Stimulated activated CD8-positive, alpha-beta memory T cell treated with anti-CD3 and anti-CD28 coated beads, Interleukin-15, amount 100 ng/mL, for 1 hour (primary cell): ENCODE results near the gene ARHGDIA.

Experiments
- DNase-seq: peaks from one replicate; pipeline ENCODE4 v3.0.0-alpha.2; 2020; ENCODE audit warnings: low read depth

The ARHGDIA gene

DNA sequence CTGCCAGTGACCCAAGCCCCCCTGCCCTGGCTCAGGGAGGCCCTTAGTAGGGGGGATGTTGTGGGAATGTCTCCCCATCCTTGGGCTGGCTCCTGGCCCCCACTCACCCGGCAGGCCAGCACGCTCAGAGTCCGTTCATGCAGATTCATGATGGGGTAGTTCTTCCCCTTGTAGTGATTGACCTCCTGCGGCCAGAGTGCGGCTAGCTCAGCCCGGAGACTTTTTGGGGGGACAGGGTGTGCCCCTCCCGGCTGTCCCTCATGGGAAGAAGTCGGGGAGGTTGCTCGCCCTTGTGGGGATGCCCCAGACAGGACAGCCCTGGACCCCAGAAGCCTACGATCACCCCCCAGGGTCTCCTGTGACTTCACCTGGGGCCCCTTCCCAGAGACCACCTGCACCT, 34.9 kb upstream of the ARHGDIA start:
- DNase-seq: no peak

DNA sequence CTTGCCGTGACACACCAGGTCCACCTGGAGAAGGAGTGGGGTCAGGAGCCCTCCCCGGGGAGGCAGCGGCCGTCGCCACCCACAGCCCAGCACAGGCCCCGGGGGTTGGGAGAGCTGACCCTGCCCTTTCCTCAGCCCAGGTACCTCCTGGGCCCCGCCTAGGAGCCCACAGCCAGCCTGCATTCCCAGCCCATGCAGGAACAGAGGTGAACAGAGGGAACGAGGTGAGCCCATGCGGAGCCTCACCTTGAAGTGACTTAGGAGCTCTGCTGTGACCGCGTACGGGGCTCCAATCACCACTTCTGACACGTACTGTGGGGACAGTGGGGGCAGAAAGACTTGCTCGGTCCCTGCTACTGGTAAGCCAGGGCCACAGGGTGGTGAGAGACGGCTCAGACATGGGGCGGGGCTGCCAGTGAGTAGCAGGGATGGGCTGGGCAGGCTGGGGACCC, 34.3 kb upstream of the ARHGDIA start:
- no peak for DNase-seq

DNA sequence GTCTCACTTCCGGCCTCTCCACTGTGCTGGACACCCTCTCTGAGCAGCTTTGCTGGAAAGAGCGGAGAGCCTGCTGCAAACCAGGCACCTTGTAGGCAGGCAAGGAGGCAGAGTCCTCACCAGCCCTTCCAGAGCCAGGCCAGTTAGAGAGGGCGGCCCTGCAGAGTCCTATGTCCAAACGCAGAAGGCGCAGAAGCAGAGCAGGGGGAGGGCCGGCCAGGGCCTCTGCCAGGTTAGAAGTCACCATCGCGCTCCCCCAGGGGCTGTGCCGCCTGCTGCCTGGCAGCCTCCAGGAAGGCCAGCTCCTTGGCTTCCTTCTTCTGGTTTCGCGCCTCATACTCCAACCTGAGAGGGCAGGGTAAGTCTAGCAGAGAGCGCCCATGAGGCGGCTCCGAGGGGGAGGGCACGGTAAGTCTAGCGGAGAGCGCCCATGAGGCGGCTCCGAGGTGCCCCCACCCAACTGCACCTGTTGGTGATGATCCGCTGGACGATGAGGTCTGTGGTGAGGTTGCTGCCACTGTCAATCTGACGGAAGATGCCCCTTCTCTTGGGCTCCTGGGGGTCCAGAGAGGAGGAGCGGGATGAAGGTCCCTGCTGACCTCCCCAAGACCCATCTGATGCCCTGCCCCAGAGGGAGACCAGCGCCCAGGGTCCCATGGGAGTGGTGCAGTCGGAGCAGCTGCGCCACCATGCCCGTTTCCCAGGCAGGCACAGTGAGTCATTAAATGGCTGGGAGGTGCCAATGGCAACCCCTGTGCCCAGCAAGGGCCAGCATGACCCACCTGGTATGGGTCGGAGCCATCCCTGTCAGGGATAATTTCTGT, 33.7 kb upstream of the ARHGDIA start:
- DNase-seq: no peak

DNA sequence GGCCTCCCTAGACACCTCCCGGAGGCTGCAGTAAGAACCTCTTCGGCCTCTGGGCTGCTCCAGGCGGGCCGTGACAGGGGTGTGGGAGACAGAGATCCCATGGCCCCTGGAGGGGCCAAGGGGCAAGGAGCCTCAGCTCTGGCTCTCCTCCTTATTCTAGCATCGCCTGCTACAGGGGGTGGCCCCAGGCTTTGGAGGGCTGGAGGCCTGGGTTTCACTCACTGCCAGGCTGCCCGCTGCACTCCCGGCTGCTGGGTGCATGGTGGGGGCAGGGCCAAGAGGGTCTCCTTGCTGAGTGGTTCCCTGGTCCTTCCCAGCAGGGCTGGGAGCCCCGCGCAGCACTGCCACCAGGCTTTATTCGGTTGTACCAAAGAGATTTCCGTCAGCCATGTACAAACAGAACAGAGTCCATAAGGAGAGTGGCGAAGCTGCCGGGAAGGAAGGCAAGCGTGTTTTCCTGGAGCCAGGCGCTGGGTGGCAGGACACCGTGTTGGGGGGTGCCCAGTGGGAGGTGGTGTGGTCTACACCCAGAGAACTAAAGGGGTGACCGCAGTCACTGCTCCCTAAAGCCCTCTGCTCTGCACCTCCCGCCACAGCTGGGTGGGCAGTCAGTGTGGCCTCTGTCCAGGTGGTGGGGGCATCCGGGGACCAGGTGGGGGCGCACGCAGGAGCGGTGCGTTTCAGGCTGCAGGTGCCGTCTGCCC, 32.9 kb upstream of the ARHGDIA start:
- no peak for DNase-seq

DNA sequence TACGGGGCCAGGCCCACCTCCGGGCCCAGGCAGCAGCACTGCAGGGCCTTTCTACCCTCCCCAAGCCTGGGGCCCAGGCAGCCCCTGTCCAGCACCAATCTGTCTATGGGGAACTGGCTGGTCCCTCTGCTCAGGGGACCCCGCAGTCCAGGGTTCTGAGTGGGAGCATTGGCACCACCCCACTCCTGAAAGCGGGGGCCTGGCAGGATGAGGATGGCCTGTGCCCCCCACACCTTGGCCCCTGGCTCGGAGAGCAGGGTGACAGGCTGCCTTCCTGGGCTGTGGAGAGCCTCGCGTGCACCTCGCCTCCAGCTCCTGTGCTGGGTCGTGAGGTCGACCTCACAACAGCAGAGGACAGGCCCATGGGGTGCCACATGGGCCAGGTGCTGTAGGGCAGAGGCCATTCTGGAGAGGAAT, 32.3 kb upstream of the ARHGDIA start:
- no peak for DNase-seq

DNA sequence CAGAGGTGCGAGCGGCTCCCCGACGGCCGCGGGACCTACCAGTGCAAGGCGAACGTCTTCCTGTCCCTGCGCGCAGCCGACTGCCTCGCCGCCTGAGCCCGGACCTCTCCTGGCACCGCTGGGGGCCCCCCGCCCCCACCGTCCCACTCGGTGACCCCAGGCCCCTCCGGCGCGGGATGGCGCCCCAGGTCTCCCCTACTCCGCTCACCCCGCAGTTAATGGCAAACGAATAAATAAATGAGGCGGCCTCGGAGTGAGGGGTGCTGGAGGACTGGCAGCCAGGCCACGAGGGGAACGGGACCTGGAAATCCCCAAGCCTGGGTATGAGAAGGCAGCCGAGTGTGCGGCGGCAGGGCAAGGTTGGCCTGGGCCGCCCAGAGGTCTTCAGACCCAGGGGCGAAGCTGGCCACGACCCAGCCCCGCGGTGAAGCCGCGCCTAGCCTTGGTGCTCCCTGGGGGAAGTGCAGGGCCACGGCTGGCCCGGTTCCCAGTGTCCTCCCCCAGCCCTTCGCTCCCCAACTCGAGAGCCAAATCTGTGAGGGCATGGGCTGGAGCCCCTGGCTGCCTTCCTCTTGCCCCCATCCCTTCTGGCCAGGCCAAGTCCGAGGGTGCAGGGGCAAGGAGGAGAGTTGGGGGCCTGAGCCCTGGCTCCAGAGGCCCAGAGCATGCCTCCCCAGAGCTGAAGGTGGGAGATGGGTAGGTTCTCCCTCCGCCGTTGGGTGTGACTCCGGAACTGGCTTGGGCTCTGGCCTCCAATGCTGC, 31.7 kb upstream of the ARHGDIA start:
- DNase-seq: no peak

DNA sequence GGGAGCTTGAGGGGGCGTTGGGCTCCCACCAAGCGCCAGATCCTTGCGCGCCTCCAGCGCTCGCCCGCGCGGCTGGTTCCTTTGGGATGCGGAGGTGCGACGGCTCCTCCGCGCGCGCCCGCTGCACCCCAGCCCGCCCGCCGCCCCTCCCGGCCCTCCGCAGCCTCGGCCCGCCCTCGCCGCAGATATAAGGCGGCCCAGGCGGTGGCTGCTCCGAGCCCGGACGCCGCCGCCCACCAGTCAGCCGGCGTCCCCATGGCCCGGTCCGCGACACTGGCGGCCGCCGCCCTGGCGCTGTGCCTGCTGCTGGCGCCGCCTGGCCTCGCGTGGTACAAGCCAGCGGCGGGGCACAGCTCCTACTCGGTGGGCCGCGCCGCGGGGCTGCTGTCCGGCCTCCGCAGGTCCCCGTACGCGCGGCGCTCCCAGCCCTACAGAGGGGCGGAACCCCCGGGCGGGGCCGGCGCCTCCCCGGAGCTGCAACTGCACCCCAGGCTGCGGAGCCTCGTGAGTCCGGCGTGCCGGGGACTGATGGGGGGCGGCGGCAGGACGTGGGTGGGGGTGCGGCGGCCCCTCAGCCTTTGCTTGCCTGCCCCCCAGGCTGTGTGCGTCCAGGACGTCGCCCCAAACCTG, 31.0 kb upstream of the ARHGDIA start, which contains the start of gene NPB:
Gene NPB, plus strand, starts transcription at position 216 of the 630 bp plus-strand sequence. Its CDS starts 40 bp downstream, at position 256.
- DNase-seq: no peak

DNA sequence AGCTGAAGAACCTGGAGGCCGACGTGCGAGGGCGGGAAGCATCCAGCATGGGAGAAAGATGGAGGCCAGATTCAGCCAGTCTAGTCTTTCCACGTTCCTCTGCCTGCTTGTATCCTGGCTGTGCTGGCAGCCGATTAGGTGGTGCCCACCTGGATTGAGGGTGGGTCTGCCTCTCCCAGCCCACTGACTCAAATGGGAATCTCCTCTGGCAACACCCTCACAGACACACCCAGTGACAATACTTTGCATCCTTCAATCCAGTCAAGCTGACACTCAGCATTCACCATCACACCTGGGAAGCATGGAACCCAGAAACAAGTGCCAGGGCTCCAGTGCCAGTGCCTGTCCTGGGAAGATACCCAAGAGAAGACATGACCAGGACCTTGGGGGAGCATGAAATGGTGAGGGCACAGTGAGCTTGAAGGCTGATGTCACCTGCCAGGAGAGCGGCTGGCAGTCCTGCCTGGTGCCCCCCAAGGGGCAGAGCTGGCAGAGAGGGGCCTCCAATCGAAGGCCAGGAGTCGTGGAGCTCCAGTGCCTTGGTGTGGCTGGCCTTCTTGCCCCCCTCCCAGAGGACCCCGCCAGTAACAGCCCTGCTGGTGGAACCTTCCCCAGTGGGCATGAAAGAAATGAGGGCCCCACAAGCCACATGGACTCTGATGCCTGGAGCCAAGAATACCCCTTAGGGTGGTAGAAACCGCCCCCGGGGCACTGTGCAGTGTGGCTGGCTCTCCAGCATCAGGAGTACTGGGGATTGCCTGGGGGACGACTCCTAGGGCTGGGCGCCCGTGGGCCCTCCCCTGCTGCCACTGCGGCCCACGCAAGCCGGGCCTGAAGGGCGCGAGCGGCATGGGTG, 30.3 kb upstream of the ARHGDIA start:
- DNase-seq: no peak

DNA sequence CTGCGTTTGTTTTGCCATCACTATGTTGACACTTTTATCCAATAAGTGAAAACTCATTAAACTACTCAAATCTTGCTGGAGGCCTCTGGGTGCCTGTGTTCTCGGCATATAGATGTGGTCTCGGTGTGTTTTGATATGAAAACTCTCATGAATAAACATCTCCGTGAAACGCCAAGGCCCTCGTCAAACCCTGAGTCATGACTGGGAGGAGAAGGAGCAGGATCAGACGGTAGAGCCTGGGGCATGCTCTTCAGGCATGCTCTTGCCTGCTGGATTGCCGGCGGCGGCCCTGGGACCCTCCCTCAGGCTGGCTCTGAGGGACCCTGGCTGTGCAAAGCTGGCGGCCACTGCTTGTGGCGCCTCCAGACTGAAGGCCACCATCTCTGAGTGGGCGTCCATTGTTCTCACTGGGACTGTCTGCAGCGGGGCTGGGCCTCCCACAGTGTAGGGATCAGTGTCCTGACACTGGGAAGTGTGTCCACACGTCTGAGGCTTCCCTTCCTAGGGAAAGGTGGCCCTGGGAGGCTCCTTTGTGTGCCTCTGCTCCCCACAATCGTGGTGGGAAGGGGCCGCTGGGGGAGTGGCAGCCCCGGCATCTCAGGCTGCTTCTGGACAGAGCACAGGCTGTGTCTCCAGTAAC, 29.2 kb upstream of the ARHGDIA start:
- no peak for DNase-seq

DNA sequence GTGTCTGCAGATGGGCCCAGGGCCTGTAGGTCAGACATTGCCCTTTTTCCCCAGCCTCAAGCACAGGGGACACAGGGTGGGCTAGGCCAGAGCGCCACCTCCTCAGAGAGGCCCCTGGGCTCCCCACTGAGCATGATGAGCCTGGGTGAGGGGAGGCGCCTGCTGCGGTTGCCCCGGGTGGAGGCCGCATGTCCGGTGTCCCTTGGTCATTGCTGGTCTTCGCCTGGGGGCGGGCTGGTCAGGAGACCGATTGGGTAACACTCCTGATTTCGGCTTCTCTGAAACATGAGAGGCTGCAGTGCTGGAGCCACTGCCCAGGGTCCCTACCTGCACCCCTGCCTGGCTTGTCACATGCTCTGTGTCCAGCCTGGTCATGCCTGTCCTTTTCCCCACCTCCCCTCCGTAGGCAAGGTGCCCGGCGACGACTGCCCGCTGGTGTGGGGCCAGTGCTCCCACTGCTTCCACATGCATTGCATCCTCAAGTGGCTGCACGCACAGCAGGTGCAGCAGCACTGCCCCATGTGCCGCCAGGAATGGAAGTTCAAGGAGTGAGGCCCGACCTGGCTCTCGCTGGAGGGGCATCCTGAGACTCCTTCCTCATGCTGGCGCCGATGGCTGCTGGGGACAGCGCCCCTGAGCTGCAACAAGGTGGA, 28.5 kb upstream of the ARHGDIA start:
- no peak for DNase-seq

DNA sequence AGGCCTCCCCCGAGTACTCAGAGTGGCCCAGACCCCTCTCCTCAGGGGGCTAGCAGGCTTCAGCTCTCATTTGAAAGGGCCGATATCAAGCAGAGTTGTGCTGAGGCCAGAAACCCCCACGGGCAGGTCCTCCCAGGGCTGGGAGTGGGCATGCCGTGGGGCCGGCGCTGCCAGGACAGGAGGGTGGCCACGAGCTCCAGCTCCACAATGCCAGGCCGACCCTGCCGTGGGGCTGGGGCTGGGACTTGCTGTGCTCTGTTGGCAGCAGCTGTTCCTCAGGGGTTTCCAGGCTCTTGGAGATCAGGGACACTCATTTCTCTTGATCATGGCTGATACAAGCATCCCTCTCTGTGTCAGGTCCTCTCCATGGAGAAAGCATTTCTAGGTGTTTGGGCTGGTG, 27.7 kb upstream of the ARHGDIA start:
- DNase-seq: no peak

DNA sequence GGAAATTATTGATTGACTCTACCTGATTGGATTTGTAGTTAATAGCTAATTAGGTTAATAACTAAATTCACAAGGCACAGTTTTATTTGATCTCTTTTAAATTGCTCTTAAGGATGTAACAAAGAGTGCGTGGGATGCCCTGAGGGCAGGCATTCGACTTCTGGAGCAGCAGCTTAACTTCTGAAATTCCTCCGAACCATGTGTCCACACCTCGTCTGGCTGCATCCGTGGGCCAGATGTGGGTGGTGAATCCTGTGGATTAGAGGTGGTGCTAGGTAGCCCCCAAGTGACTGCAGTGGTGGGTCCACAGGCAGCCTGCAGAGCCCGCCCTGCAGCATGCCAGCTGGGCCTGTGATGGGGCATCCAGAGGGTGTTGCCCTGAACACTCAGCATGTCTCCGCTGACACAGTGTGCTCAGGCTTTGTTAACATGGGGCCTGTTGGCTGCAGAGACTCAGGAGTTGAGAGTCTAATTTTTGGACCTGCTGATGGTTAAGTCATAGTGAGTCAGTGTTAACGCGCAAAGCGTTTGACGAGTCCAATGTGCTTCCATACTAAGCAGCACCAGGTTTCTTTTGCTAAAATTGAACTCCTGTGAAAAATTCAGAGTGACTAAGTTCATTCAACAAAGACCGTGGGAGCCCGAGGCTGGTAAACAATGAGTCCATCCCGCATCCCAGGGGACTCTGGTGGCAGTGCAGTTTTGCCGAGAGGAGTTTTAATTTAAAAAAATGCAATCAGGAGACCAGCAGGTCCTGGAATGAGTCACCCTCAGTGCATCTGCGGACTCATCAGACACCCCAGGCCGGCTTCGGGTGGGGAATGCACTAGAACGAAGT, 27.1 kb upstream of the ARHGDIA start:
- DNase-seq: no peak

DNA sequence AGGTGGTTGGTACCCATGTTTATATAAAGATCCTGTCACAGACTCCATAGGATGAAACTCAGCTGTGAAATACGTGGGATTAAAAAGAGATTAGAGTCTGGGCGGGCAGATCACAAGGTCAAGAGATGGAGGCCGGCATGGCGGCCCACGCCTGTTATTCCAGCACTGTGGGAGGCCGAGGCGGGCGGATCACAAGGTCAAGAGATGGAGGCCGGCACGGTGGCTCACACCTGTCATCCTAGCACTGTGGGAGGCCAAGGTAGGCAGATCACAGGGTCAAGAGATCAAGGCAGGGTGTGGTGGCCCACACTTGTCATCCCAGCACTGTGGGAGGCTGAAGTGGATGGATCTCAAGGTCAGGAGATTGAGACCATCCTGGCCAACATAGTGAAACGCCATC, 24.3 kb upstream of the ARHGDIA start:
- DNase-seq: no peak

DNA sequence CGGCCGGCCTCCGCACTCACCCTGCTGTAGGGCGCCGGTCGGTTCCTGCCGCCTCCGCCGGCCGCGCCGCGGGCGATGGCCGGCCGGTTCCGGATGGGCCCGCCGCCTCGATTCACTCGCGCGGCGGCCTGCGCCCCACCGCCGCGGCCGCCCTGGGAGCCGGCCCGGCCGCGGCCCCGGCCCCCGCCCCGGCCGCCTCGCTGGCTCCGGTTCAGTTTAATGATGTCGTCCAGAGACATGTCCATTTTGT, 20.1 kb upstream of the ARHGDIA start:
- no peak for DNase-seq

DNA sequence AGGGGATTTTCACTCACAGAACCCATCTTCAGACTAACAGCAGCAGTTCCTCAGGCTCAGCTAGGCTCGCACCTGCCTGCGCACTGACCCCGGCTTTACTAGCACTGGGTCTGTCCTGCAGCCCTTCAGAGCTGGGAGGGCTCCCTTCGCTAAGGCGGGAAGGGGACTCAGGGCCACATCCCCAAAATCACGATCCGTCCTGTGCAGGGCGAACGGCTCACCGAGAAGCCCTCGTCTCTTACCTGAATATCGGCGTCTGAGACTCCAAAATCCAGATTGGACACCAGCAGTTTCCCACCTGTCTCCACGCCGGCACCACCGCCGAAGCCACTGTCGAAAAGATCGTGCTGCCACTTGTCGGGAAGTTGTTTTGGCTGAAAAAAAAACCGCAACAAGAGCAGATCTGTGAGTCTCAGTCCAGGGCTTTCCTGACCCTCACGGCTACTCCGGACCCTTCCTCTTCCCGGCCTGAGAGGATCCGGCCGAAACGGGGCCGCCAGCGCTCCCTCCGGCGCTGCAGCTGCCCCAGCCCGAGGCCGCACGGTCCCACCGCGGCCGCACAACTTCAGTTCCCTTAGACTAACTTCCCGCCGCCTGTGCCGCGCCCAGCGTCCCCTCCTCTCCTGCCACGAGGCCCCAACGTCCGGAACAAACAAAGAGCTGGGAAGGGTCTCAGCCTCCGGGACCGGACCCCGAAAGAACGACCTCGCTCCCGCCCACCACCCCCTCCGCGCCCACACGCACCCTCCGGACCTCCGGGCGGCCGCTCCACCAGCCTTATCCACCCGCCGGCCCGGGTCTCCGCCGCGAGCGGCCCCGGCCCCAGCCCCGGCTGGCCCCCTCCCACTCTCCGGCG, 19.5 kb upstream of the ARHGDIA start:
- no peak for DNase-seq

DNA sequence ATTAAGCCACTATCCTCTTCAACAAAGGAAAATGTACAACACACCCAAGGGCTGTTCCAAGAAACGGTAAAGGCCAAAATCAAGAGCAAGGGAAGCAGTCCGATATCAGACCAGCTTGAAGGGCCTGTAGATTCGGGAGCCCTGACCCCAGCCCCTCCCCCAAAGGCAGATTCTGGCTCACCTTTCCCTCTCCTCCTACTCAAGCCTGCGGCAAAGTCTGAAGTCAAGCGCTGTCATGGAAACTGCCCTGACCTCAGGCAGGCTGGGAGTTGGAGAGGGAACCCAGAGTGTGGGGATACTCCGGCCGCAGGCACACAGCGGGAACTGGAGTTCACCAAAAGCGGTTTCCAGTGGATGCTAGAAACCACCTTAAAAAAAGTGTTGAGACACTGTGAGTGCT, 18.5 kb upstream of the ARHGDIA start:
- no peak for DNase-seq

DNA sequence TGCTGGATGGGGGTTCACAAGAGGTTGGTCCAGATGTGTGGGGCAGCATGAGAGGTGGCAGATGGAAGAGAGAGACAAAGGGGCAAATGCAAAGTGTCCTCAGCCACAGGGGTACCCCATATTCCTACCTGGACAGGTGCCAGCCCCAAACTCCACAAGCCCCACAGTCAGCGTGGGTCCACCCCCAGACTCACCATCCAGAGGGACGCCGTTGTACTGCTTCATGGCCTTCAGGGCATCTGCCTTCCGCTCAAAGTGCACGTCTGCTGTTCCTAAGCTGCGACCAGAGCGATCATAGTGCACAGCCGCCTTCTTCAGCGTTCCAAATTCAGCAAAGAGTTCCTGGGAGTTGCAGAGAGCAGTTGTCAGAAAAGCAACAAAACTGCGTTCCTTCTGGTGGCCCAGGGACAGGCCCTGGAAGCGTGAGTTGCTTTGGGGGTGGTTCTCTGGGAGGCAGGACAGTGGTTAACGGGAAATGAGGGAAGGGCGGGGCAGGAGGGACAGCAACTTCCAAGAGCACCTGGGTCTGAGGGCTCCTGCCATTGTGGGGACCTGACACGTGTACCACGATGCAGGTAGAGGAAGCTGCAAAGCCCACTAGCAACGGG, 18.0 kb upstream of the ARHGDIA start:
- no peak for DNase-seq
